Right lobe of liver (tissue), 4 donors: ENCODE measurements around the gene TNFRSF4.

Experiments used
- POLR2A ChIP-seq: fragments of 450-650 bp; IDR thresholded peaks from one replicate; pipeline ENCODE4 v1.6.1; 2017; ENCODE audit warnings: antibody characterized with exemption, mild to moderate bottlenecking
- TF ChIP-seq, protein P1 (sequence below), 4 donors: fragments of 200-600 bp in 3 of 4; fragments of 450-650 bp in 1 of 4; IDR thresholded peaks; one replicate each; pipeline versions ENCODE4 v1.5.1 to v1.8.0; 2016 to 2022; ENCODE audit warnings: antibody characterized with exemption in 4 of 4, mild to moderate bottlenecking in 2 of 4
- donor health status: DM: no; HTN: no; CAD: no.
- donor health status: DM: no; HTN: no; CAD: no.
- donor health status: DM: no; HTN: yes; CAD: no.

- TF ChIP-seq POLR2A, result no peak
- TF ChIP-seq, protein P1, sequence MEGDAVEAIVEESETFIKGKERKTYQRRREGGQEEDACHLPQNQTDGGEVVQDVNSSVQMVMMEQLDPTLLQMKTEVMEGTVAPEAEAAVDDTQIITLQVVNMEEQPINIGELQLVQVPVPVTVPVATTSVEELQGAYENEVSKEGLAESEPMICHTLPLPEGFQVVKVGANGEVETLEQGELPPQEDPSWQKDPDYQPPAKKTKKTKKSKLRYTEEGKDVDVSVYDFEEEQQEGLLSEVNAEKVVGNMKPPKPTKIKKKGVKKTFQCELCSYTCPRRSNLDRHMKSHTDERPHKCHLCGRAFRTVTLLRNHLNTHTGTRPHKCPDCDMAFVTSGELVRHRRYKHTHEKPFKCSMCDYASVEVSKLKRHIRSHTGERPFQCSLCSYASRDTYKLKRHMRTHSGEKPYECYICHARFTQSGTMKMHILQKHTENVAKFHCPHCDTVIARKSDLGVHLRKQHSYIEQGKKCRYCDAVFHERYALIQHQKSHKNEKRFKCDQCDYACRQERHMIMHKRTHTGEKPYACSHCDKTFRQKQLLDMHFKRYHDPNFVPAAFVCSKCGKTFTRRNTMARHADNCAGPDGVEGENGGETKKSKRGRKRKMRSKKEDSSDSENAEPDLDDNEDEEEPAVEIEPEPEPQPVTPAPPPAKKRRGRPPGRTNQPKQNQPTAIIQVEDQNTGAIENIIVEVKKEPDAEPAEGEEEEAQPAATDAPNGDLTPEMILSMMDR (IDR thresholded peaks at IDR 0.05), result no peak
These were observed 30.7 kb downstream of the TNFRSF4 start for GRCh38 chr1:1183221-1183747.
